ENCODE measurements around the gene DCTN4.

Gene DCTN4

GRCh38 chr5:150662731-150663516 is 95.9 kb downstream of the DCTN4 start:
- DNase-seq, result no peak

- no peak for DNase-seq
Observed at GRCh38 chr5:150661821-150662596, 96.8 kb downstream of the DCTN4 start.

- no peak for DNase-seq
Observed at GRCh38 chr5:150661086-150661485, 97.7 kb downstream of the DCTN4 start, which contains the start of gene MYOZ3. Gene MYOZ3, plus strand, starts transcription at chr5:150661251. Its CDS starts 1,691 bp downstream, at chr5:150662942.

- no peak for DNase-seq
Observed at GRCh38 chr5:150660108-150660831, 98.5 kb downstream of the DCTN4 start.

GRCh38 chr5:150659360-150660107 is 99.3 kb downstream of the DCTN4 start:
- DNase-seq, result no peak

GRCh38 chr5:150658699-150659265 is 100.0 kb downstream of the DCTN4 start:
- DNase-seq, result no peak
